Upper lobe of left lung (tissue), 6 donors: Measurements from ENCODE around the gene FKBP1A. TPM values are rescaled to one million over a fixed set of nuclear protein-coding genes. Genes with fewer than 3 reads are reported as not detected.
A peak's percentile ranks its signal among the peaks of the same experiment; 100 is the strongest.

Experiments
- ATAC-seq, 2 donors: fragments of 200-7000 bp; cut with Tn5 transposase; one replicate each; pipeline ENCODE4 v1.9.1; 2022; ENCODE audit warnings: mild to moderate bottlenecking in 2 of 2, moderate library complexity in 2 of 2; ENCODE audit not compliant: low FRiP score in 2 of 2
- DNase-seq, 2 donors: peaks; one replicate each; pipeline ENCODE4 v3.0.0-alpha.2; 2019 to 2020
- H3K27ac ChIP-seq, 4 donors: fragments of 200-600 bp; sonication (generic); one replicate each; pipeline ENCODE4 v1.5.1; 2016 to 2019
- H3K27me3 ChIP-seq, 4 donors: fragments of 200-600 bp; sonication (generic); one replicate each; pipeline ENCODE4 v1.5.1; 2017 to 2019
- H3K36me3 ChIP-seq, 4 donors: fragments of 200-600 bp; sonication (generic); one replicate each; pipeline ENCODE4 v1.5.1; 2016 to 2019
- H3K4me1 ChIP-seq, 4 donors: fragments of 200-600 bp; sonication (generic); one replicate each; pipeline ENCODE4 v1.5.1; 2018 to 2019
- H3K4me3 ChIP-seq, 4 donors: fragments of 200-600 bp; sonication (generic); one replicate each; pipeline ENCODE4 v1.5.1; 2017 to 2019; ENCODE audit warnings: mild to moderate bottlenecking in 2 of 4, moderate library complexity in 1 of 4
- H3K9me3 ChIP-seq, 4 donors: fragments of 200-600 bp; sonication (generic); one replicate each; pipeline ENCODE4 v1.5.1; 2018 to 2019
- CTCF ChIP-seq, 6 experiments: fragments of 450-650 bp in 4 of 6; fragments of 200-600 bp in 2 of 6; sonication (generic) in 2 of 6; IDR thresholded peaks; one replicate each; pipeline ENCODE4 v1.5.1; 2016 to 2019; ENCODE audit warnings: antibody characterized with exemption in 6 of 6
- EP300 ChIP-seq, 4 donors: sonication (generic); formaldehyde crosslinking; IDR thresholded peaks; one replicate each; pipeline ENCODE4 v1.5.1; 2017; ENCODE audit warnings: antibody characterized with exemption in 4 of 4, control low read depth in 2 of 4
- POLR2A ChIP-seq, 4 donors: fragments of 450-650 bp; IDR thresholded peaks; one replicate each; pipeline ENCODE4 v1.5.1; 2016 to 2017; ENCODE audit warnings: antibody characterized with exemption in 4 of 4, mild to moderate bottlenecking in 2 of 4
- POLR2AphosphoS5 ChIP-seq, 2 donors: sonication (generic); formaldehyde crosslinking; IDR thresholded peaks; one replicate each; pipeline ENCODE4 v1.5.1; 2017; ENCODE audit warnings: antibody characterized with exemption in 2 of 2
- WGBS, 2 donors: methylation state at CpG; one replicate each; pipeline ENCODE4 v1.1.5; 2017 to 2018; 5-methylcytosine and 5-hydroxymethylcytosine counted together
- total RNA-seq, 6 donors: library from RNA; depleted of rRNA in 4 of 6; stranded (reverse); fragments of >200 nt in 4 of 6; gene quantifications; one replicate each; pipeline versions ENCODE4 v1.1.0 to v1.2.1, GENCODE V29; 2016 to 2021
- donor health status: DM: no; HTN: no; CAD: no; lungs with moderate emphysema.
- donor health status: DM: no; HTN: yes; CAD: no; lungs with severe emphysema.

FKBP1A gene
- total RNA-seq, 6 donors from 2014 or later = 75.4 to 328 (median 160) TPM

GRCh38 chr20:1334761-1335160, 58.1 kb downstream of the FKBP1A start:
- TF ChIP-seq CTCF (IDR thresholded peaks at IDR 0.05) (no peak), POLR2AphosphoS5 (IDR thresholded peaks at IDR 0.05) (no peak), EP300 (IDR thresholded peaks at IDR 0.05) (no peak), POLR2A (IDR thresholded peaks at IDR 0.05) (no peak)
- WGBS, 2 donors = 55 to 76% methylated on average over 3 of the region's 3 CpGs
- Histone ChIP-seq H3K9me3 (no peaks in the 10 kb centered on the region), H3K4me1 (peaks cover 51 to 75% (median 64%) of the 10 kb centered on the region in 4 donors), H3K27ac (peak overlapping the region; percentile 39 to 99 (median 94)), H3K4me3 (no peak overlapping the region), H3K36me3 (peaks cover 0 to 3% (median 0%) of the 10 kb centered on the region in 4 donors), H3K27me3 (no peaks in the 10 kb centered on the region)
- DNase-seq (peak in 1 of 2 donors; percentile 19), ATAC-seq (no peak)

GRCh38 chr20:1334370-1334731, 58.5 kb downstream of the FKBP1A start:
- Histone ChIP-seq H3K36me3 (peaks cover 0 to 3% (median 0%) of the 10 kb centered on the region in 4 donors), H3K9me3 (no peaks in the 10 kb centered on the region), H3K27ac (peak overlapping the region; percentile 39 to 99 (median 94)), H3K27me3 (no peaks in the 10 kb centered on the region), H3K4me1 (peaks cover 55 to 79% (median 68%) of the 10 kb centered on the region in 4 donors), H3K4me3 (no peak overlapping the region)
- DNase-seq (peak in 1 of 2 donors; percentile 2), ATAC-seq (no peak)
- no peak for TF ChIP-seq POLR2A (IDR thresholded peaks at IDR 0.05)
- TF ChIP-seq POLR2AphosphoS5 (IDR thresholded peaks at IDR 0.05) = no peak
- no peak for TF ChIP-seq CTCF (IDR thresholded peaks at IDR 0.05)
- no peak for TF ChIP-seq EP300 (IDR thresholded peaks at IDR 0.05)
- WGBS, 2 donors = 78 to 88% methylated on average over 4 of the region's 4 CpGs

GRCh38 chr20:1333462-1334369, 59.1 kb downstream of the FKBP1A start:
- no peaks in the 10 kb centered on the region for H3K27me3 ChIP-seq
- WGBS, 2 donors = 88 to 91% methylated on average over 11 of the region's 11 CpGs
- peaks cover 0 to 3% (median 0%) of the 10 kb centered on the region in 4 donors for H3K36me3 ChIP-seq
- H3K4me3 ChIP-seq = no peak overlapping the region
- no peaks in the 10 kb centered on the region for H3K9me3 ChIP-seq
- no peak for ATAC-seq
- TF ChIP-seq POLR2AphosphoS5 (IDR thresholded peaks at IDR 0.05) = no peak
- peak in 1 of 2 donors; percentile 6 for DNase-seq
- H3K27ac ChIP-seq = peak overlapping the region; percentile 70 to 99 (median 94)
- H3K4me1 ChIP-seq = peaks cover 62 to 85% (median 74%) of the 10 kb centered on the region in 4 donors

GRCh38 chr20:1332749-1333300, 60.0 kb downstream of the FKBP1A start:
- H3K9me3 ChIP-seq = no peaks in the 10 kb centered on the region
- no peaks in the 10 kb centered on the region for H3K27me3 ChIP-seq
- peak overlapping the region; percentile 93 to 99 (median 97) for H3K27ac ChIP-seq
- no peak overlapping the region for H3K4me3 ChIP-seq
- peaks cover 0 to 3% (median 0%) of the 10 kb centered on the region in 4 donors for H3K36me3 ChIP-seq
- H3K4me1 ChIP-seq = peaks cover 67 to 88% (median 75%) of the 10 kb centered on the region in 4 donors
- 77 to 78% methylated on average over 1 to 2 of the region's 2 CpGs for WGBS, 2 donors
- DNase-seq (peak in 1 of 2 donors; percentile 21), ATAC-seq (no peak)
- peak in 2 of 4 donors; percentile 75 for TF ChIP-seq EP300 (IDR thresholded peaks at IDR 0.05)
- TF ChIP-seq POLR2AphosphoS5 (IDR thresholded peaks at IDR 0.05) = peak; percentile 57 to 72
- TF ChIP-seq POLR2A (IDR thresholded peaks at IDR 0.05) = peak in 1 of 4 donors; percentile 27
- TF ChIP-seq CTCF (IDR thresholded peaks at IDR 0.05) = no peak

GRCh38 chr20:1331801-1332453, 60.9 kb downstream of the FKBP1A start:
- ATAC-seq (no peak), DNase-seq (peak in 1 of 2 donors; percentile 8)
- Histone ChIP-seq H3K4me3 (no peak overlapping the region), H3K4me1 (peaks cover 68 to 88% (median 78%) of the 10 kb centered on the region in 4 donors), H3K27ac (peak overlapping the region; percentile 93 to 99 (median 97)), H3K36me3 (peaks cover 0 to 3% (median 0%) of the 10 kb centered on the region in 4 donors), H3K27me3 (no peaks in the 10 kb centered on the region), H3K9me3 (no peaks in the 10 kb centered on the region)
- no peak for TF ChIP-seq POLR2AphosphoS5 (IDR thresholded peaks at IDR 0.05)
- TF ChIP-seq EP300 (IDR thresholded peaks at IDR 0.05) = no peak
- TF ChIP-seq POLR2A (IDR thresholded peaks at IDR 0.05) = no peak
- no peak for TF ChIP-seq CTCF (IDR thresholded peaks at IDR 0.05)
- WGBS, 2 donors = 93 to 95% methylated on average over 6 of the region's 6 CpGs
